ENCODE measurements around the gene SNAP25. TPM values are rescaled to one million over a fixed set of nuclear protein-coding genes. Genes with fewer than 3 reads are reported as not detected.

SNAP25 gene
- total RNA-seq, 4 donors from 2014 or later, result 0.47 to 5.5 (median 2.3) TPM

GRCh38 chr20:10319855-10320254 lies 101.2 kb downstream of the SNAP25 start:
- Histone ChIP-seq H3K4me3 (no peak overlapping the region), H3K4me1 (no peaks in the 10 kb centered on the region), H3K27ac (no peak overlapping the region), H3K36me3 (no peaks in the 10 kb centered on the region), H3K27me3 (no peaks in the 10 kb centered on the region), H3K9me3 (peaks cover 0 to 11% (median 0%) of the 10 kb centered on the region in 3 donors)
- 66 to 71% methylated on average over 1 to 4 of the region's 4 CpGs for WGBS, 2 donors (ENCODE audit: low coverage in 1 of 2)
- no peak for TF ChIP-seq POLR2A (IDR thresholded peaks at IDR 0.05)
- TF ChIP-seq POLR2AphosphoS5 (IDR thresholded peaks at IDR 0.05), result no peak
- TF ChIP-seq CTCF (IDR thresholded peaks at IDR 0.05), result no peak
- no peak for TF ChIP-seq EP300 (IDR thresholded peaks at IDR 0.05)
- ATAC-seq, result no peak

GRCh38 chr20:10321138-10321717 lies 102.6 kb downstream of the SNAP25 start:
- H3K27me3 ChIP-seq, result no peaks in the 10 kb centered on the region
- ATAC-seq, result peak; percentile 33
- H3K27ac ChIP-seq, result no peak overlapping the region
- H3K4me1 ChIP-seq, result no peaks in the 10 kb centered on the region
- H3K9me3 ChIP-seq, result peaks cover 0 to 11% (median 0%) of the 10 kb centered on the region in 3 donors
- TF ChIP-seq CTCF (IDR thresholded peaks at IDR 0.05), result no peak
- TF ChIP-seq EP300 (IDR thresholded peaks at IDR 0.05), result no peak
- no peak for TF ChIP-seq POLR2A (IDR thresholded peaks at IDR 0.05)
- TF ChIP-seq POLR2AphosphoS5 (IDR thresholded peaks at IDR 0.05), result no peak
- no peak overlapping the region for H3K4me3 ChIP-seq
- no peaks in the 10 kb centered on the region for H3K36me3 ChIP-seq

- 56 to 67% methylated on average over 4 to 5 of the region's 6 CpGs for WGBS, 2 donors (ENCODE audit: low coverage in 1 of 2)
- TF ChIP-seq CTCF (IDR thresholded peaks at IDR 0.05), result no peak
- no peak for TF ChIP-seq EP300 (IDR thresholded peaks at IDR 0.05)
- TF ChIP-seq POLR2AphosphoS5 (IDR thresholded peaks at IDR 0.05), result no peak
- TF ChIP-seq POLR2A (IDR thresholded peaks at IDR 0.05), result no peak
- Histone ChIP-seq H3K4me1 (no peaks in the 10 kb centered on the region), H3K36me3 (no peaks in the 10 kb centered on the region), H3K4me3 (no peak overlapping the region), H3K27ac (no peak overlapping the region), H3K9me3 (peaks cover 0 to 4% (median 0%) of the 10 kb centered on the region in 3 donors), H3K27me3 (no peaks in the 10 kb centered on the region)
- no peak for ATAC-seq
Measured at GRCh38 chr20:10322073-10323012, 103.7 kb downstream of the SNAP25 start.

- H3K9me3 ChIP-seq, result peaks cover 0 to 4% (median 0%) of the 10 kb centered on the region in 3 donors
- H3K36me3 ChIP-seq, result no peaks in the 10 kb centered on the region
- H3K27ac ChIP-seq, result no peak overlapping the region
- TF ChIP-seq POLR2AphosphoS5 (IDR thresholded peaks at IDR 0.05), result no peak
- TF ChIP-seq CTCF (IDR thresholded peaks at IDR 0.05), result no peak
- no peak for ATAC-seq
- H3K4me3 ChIP-seq, result no peak overlapping the region
- H3K4me1 ChIP-seq, result no peaks in the 10 kb centered on the region
- no peaks in the 10 kb centered on the region for H3K27me3 ChIP-seq
- 90 to 100% methylated on average over 1 to 2 of the region's 4 CpGs for WGBS, 2 donors (ENCODE audit: low coverage in 1 of 2)
Measured at GRCh38 chr20:10323729-10324128, 105.1 kb downstream of the SNAP25 start.
